Trophoblast cell (in vitro differentiated cells and primary cell): ENCODE results near the gene GLP1R.
A peak's percentile ranks its signal among the peaks of the same experiment; 100 is the strongest.

Experiments used
- DNase-seq, 2 donors: peaks; one replicate each; pipeline ENCODE4 v3.0.0-alpha.2; 2016
- H2AFZ ChIP-seq: 2 replicates; pipeline ENCODE4 v1.6.1; 2013; ENCODE audit warnings: low read length, moderate library complexity, mild to moderate bottlenecking; ENCODE audit not compliant: insufficient read depth, poor library complexity
- H2AK5ac ChIP-seq: 2 replicates; pipeline ENCODE4 v1.6.1; 2013; ENCODE audit warnings: mild to moderate bottlenecking, low read length
- H2BK120ac ChIP-seq: 2 replicates; pipeline ENCODE4 v1.6.1; 2013; ENCODE audit warnings: low read length, mild to moderate bottlenecking, moderate library complexity; ENCODE audit not compliant: insufficient read depth, poor library complexity
- H2BK12ac ChIP-seq: 2 replicates; pipeline ENCODE4 v1.6.1; 2013; ENCODE audit warnings: mild to moderate bottlenecking, low read length, moderate library complexity
- H2BK5ac ChIP-seq: 2 replicates; pipeline ENCODE4 v1.6.1; 2013; ENCODE audit warnings: low read length, low read depth, moderate library complexity, mild to moderate bottlenecking; ENCODE audit not compliant: poor library complexity
- H3K14ac ChIP-seq: 2 replicates; pipeline ENCODE4 v1.6.1; 2013; ENCODE audit warnings: mild to moderate bottlenecking, low read length
- H3K18ac ChIP-seq: 2 replicates; pipeline ENCODE4 v1.6.1; 2013; ENCODE audit warnings: mild to moderate bottlenecking, low read length
- H3K23ac ChIP-seq: 2 replicates; pipeline ENCODE4 v1.6.1; 2013; ENCODE audit warnings: low read length
- H3K27ac ChIP-seq: 2 replicates; pipeline ENCODE4 v1.5.1; 2013; ENCODE audit warnings: low read depth, mild to moderate bottlenecking, inconsistent platforms, low read length, moderate library complexity
- H3K27me3 ChIP-seq: 2 replicates; pipeline ENCODE4 v1.6.1; 2013; ENCODE audit warnings: inconsistent platforms, mild to moderate bottlenecking, low read length, moderate library complexity; ENCODE audit not compliant: insufficient read depth
- H3K36me3 ChIP-seq, 2 experiments: 1 replicate in 1 of 2; 2 replicates in 1 of 2; pipeline ENCODE4 v1.6.1; 2013; ENCODE audit warnings: low read length in 2 of 2, mild to moderate bottlenecking in 2 of 2, moderate library complexity in 1 of 2; ENCODE audit not compliant: insufficient read depth in 2 of 2, control insufficient read depth in 1 of 2
- H3K4ac ChIP-seq: 2 replicates; pipeline ENCODE4 v1.6.1; 2013; ENCODE audit warnings: low read depth, mild to moderate bottlenecking, low read length, moderate library complexity
- H3K4me1 ChIP-seq, 2 experiments: 1 replicate in 1 of 2; 2 replicates in 1 of 2; pipeline ENCODE4 v1.6.1; 2013; ENCODE audit warnings: low read length in 2 of 2, mild to moderate bottlenecking in 2 of 2, moderate library complexity in 1 of 2; ENCODE audit not compliant: insufficient read depth in 2 of 2, control insufficient read depth in 1 of 2
- H3K4me2 ChIP-seq: 2 replicates; pipeline ENCODE4 v1.6.1; 2013; ENCODE audit warnings: inconsistent platforms, mild to moderate bottlenecking, low read length, moderate library complexity
- H3K4me3 ChIP-seq: 2 replicates; pipeline ENCODE4 v1.5.1; 2013; ENCODE audit warnings: mild to moderate bottlenecking, low read depth, low read length, inconsistent platforms
- H3K79me1 ChIP-seq: one replicate; pipeline ENCODE4 v1.6.1; 2013; ENCODE audit warnings: low read length
- H3K79me2 ChIP-seq: 2 replicates; pipeline ENCODE4 v1.6.1; 2013; ENCODE audit warnings: low read length, mild to moderate bottlenecking; ENCODE audit not compliant: control insufficient read depth, insufficient read depth, poor library complexity
- H3K9ac ChIP-seq: 2 replicates; pipeline ENCODE4 v1.6.1; 2013; ENCODE audit warnings: mild to moderate bottlenecking, low read length
- H3K9me3 ChIP-seq: 2 replicates; pipeline ENCODE4 v1.6.1; 2013; ENCODE audit warnings: low read depth, mild to moderate bottlenecking, control low read depth, inconsistent platforms, low read length; ENCODE audit not compliant: insufficient read depth
- H4K12ac ChIP-seq: 2 replicates; pipeline ENCODE4 v1.6.1; 2013; ENCODE audit warnings: low read depth, mild to moderate bottlenecking, low read length, moderate library complexity
- H4K8ac ChIP-seq: 2 replicates; pipeline ENCODE4 v1.6.1; 2013; ENCODE audit warnings: low read depth, mild to moderate bottlenecking, low read length, moderate library complexity
- H4K91ac ChIP-seq: one replicate; pipeline ENCODE4 v1.6.1; 2013; ENCODE audit warnings: low read depth, mild to moderate bottlenecking, low read length, moderate library complexity
- WGBS: extraction: QIAGEN DNeasy Blood & Tissue Kit; methylation state at CpG from one replicate; pipeline ENCODE4 v1.1.7; 2013; ENCODE audit warnings: missing lambda C conversion rate; ENCODE audit not compliant: insufficient read length, insufficient coverage; ENCODE audit errors: extremely low coverage; 5-methylcytosine and 5-hydroxymethylcytosine counted together

Gene GLP1R

DNA sequence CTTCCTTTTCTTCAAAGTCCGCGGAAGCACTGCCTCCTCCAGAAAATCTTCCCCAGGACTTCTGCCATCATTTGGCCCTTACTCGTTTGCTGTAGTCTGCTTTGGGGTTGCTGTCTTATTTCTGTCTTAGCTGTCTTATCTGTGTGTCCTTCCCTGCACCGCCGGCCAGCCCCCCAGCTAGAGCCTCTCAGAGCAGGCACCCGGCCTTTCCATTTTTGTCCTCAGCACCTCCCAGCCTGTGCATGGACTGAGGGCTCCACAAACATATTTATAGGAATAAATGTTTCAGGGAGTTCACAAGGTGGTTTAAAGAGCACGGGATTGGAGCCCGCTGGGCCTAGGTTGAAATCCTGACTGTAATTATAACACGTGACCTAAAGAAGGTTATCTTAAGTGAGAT lies 8.1 kb downstream of the GLP1R start:
- peak in 1 of 2 donors; percentile 1 for DNase-seq
- Histone ChIP-seq H4K8ac (no peak overlapping the region), H3K36me3 (no peaks in the 10 kb centered on the region), H2BK120ac (no peak overlapping the region), H3K9ac (no peak overlapping the region), H3K79me2 (no peaks in the 10 kb centered on the region), H4K91ac (no peak overlapping the region), H3K27ac (no peak overlapping the region), H3K4me3 (no peak overlapping the region), H2BK12ac (no peak overlapping the region), H3K27me3 (no peaks in the 10 kb centered on the region), H2AFZ (no peak overlapping the region), H3K4ac (no peak overlapping the region), H2BK5ac (no peak overlapping the region), H3K9me3 (no peaks in the 10 kb centered on the region), H3K4me2 (no peak overlapping the region), H3K14ac (no peak overlapping the region), H2AK5ac (no peak overlapping the region), H4K12ac (no peak overlapping the region), H3K18ac (no peak overlapping the region), H3K23ac (no peak overlapping the region), H3K4me1 (peaks cover 2 to 9% of the 10 kb centered on the region in 2 experiments), H3K79me1 (no peaks in the 10 kb centered on the region)
- no CpG with 5 or more reads among the region's 9 CpGs for WGBS

GRCh38 chr6:39057251-39058155 lies 8.9 kb downstream of the GLP1R start:
- DNase-seq: no peak
- Histone ChIP-seq H3K79me2 (no peaks in the 10 kb centered on the region), H3K27ac (no peak overlapping the region), H3K4me3 (no peak overlapping the region), H3K4me1 (peaks cover 0 to 6% of the 10 kb centered on the region in 2 experiments), H2BK5ac (no peak overlapping the region), H3K23ac (no peak overlapping the region), H3K36me3 (no peaks in the 10 kb centered on the region), H2BK120ac (no peak overlapping the region), H3K9ac (no peak overlapping the region), H3K27me3 (no peaks in the 10 kb centered on the region), H3K4me2 (no peak overlapping the region), H3K79me1 (no peaks in the 10 kb centered on the region), H3K18ac (no peak overlapping the region), H4K8ac (no peak overlapping the region), H4K12ac (no peak overlapping the region), H3K14ac (no peak overlapping the region), H2BK12ac (no peak overlapping the region), H3K4ac (no peak overlapping the region), H2AFZ (no peak overlapping the region), H4K91ac (no peak overlapping the region), H3K9me3 (no peaks in the 10 kb centered on the region), H2AK5ac (no peak overlapping the region)
- no CpG with 5 or more reads among the region's 17 CpGs for WGBS

- Histone ChIP-seq H3K4ac (no peak overlapping the region), H4K91ac (no peak overlapping the region), H3K27ac (no peak overlapping the region), H3K23ac (no peak overlapping the region), H2AFZ (no peak overlapping the region), H3K27me3 (no peaks in the 10 kb centered on the region), H2BK5ac (no peak overlapping the region), H4K12ac (no peak overlapping the region), H2AK5ac (no peak overlapping the region), H3K9ac (no peak overlapping the region), H2BK12ac (no peak overlapping the region), H2BK120ac (no peak overlapping the region), H3K4me1 (peaks cover 0 to 6% of the 10 kb centered on the region in 2 experiments), H3K18ac (no peak overlapping the region), H3K79me2 (no peaks in the 10 kb centered on the region), H3K79me1 (no peaks in the 10 kb centered on the region), H3K9me3 (no peaks in the 10 kb centered on the region), H4K8ac (no peak overlapping the region), H3K14ac (no peak overlapping the region), H3K4me2 (no peak overlapping the region), H3K36me3 (no peaks in the 10 kb centered on the region), H3K4me3 (no peak overlapping the region)
- no CpG with 5 or more reads among the region's 6 CpGs for WGBS
- no peak for DNase-seq
These were observed 10.0 kb downstream of the GLP1R start for GRCh38 chr6:39058471-39059147.

DNA sequence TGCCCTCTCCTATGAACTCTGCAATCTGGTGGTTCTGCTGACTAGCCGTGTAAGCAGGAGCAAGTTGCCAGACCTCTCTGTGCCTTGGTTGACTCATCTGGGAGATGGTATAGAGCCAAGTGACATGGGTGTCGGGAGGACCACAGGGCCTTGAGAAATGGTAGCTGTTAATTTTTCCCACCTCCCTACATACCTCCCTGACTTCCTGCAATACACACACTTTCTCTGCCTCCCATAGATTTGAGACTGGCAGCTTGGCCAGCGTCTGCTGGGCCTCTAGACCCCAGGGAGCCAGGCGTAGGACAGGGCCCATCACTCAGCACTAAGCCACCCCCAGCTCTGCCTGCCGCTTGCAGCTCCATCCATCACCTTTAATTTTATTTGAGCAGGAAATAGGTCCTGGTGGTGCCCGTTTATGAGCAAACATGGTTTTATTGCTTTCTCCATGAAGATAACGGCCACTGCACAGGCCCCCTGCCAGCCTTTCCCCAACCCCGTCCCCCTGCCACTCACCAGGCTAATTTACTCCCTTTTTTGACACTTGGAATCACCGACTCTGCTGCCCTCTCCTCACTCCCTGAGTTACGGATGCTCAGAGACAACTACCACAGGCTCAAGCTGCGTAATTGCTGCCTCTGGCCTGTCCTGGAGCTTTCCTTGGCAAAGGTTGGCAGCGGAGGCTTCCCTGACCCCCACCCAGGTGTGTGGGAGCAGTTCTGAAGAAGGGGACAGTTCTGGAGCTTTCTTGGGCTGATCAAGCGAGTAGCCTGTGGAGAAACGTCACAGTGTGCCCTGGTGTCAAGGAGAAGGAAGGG lies 11.1 kb downstream of the GLP1R start:
- Histone ChIP-seq H2AK5ac (no peak overlapping the region), H3K18ac (no peak overlapping the region), H4K12ac (no peak overlapping the region), H3K9ac (no peak overlapping the region), H3K23ac (no peak overlapping the region), H4K91ac (no peak overlapping the region), H2BK5ac (no peak overlapping the region), H3K36me3 (no peaks in the 10 kb centered on the region), H3K4ac (no peak overlapping the region), H3K4me3 (no peak overlapping the region), H3K79me1 (no peaks in the 10 kb centered on the region), H3K27me3 (no peaks in the 10 kb centered on the region), H2BK12ac (no peak overlapping the region), H3K14ac (no peak overlapping the region), H4K8ac (no peak overlapping the region), H3K9me3 (no peaks in the 10 kb centered on the region), H2BK120ac (no peak overlapping the region), H3K27ac (no peak overlapping the region), H3K4me1 (no peaks in the 10 kb centered on the region), H2AFZ (no peak overlapping the region), H3K4me2 (no peak overlapping the region), H3K79me2 (no peaks in the 10 kb centered on the region)
- no CpG with 5 or more reads among the region's 14 CpGs for WGBS
- DNase-seq: no peak
